Measurements from ENCODE around the gene KLF16. TPM values are rescaled to one million over a fixed set of nuclear protein-coding genes. Genes with fewer than 3 reads are reported as not detected.

The KLF16 gene
- total and polyA plus RNA-seq, 9 of the 15 experiments (the other 6 are each of a cell fraction or from before 2014, with no cell fraction given) = 0.04 to 60.4 (median 6.8) TPM

DNA sequence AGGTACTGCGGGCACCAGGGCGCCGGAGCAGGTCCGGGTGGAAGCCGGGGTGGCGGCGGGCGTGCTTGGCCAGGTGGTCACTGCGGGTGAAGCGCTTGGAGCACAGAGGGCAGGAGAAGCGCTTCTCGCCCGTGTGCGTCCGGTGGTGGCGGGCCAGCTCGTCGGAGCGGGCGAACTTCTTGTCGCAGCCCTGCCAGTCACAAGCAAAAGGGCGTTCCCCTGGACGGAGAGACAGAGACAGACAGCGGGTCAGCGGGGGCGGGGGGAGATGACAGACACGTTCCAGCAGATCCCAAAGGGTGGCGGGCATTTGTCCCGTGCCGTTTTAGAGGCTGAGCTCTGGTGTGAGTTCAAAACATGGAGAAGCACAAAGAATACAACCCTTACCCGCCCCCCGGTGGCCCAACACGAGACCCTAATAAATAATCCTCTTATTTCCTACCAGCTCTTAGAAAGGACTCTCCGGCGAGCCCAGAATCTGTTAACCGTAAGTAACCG is 8.8 kb downstream of the KLF16 start (continued):
- TF ChIP-seq, protein P1, sequence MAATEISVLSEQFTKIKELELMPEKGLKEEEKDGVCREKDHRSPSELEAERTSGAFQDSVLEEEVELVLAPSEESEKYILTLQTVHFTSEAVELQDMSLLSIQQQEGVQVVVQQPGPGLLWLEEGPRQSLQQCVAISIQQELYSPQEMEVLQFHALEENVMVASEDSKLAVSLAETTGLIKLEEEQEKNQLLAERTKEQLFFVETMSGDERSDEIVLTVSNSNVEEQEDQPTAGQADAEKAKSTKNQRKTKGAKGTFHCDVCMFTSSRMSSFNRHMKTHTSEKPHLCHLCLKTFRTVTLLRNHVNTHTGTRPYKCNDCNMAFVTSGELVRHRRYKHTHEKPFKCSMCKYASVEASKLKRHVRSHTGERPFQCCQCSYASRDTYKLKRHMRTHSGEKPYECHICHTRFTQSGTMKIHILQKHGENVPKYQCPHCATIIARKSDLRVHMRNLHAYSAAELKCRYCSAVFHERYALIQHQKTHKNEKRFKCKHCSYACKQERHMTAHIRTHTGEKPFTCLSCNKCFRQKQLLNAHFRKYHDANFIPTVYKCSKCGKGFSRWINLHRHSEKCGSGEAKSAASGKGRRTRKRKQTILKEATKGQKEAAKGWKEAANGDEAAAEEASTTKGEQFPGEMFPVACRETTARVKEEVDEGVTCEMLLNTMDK (IDR thresholded peaks at IDR 0.05; ENCODE audit: borderline replicate concordance, insufficient read depth, low read depth, low read length, poor library complexity, severe bottlenecking) = no peak
- TF ChIP-seq ATF1 (CRISPR knock-in tag; IDR thresholded peaks at IDR 0.05) (no peak), ATF1 (tag; IDR thresholded peaks at IDR 0.05) (peak; percentile 52), BACH1 (tag; IDR thresholded peaks at IDR 0.05) (no peak), KAT7 (CRISPR knock-in tag; IDR thresholded peaks at IDR 0.05; ENCODE audit: borderline replicate concordance) (no peak), ZNF143 (CRISPR knock-in tag; IDR thresholded peaks at IDR 0.05) (no peak), SRSF3 (IDR thresholded peaks at IDR 0.05; ENCODE audit: insufficient read depth, low read length) (no peak), ZEB2 (IDR thresholded peaks at IDR 0.05) (no peak), ZNF41 (CRISPR knock-in tag; conservative IDR thresholded peaks at IDR 0.05) (no peak), RBM39 (optimal IDR thresholded peaks at IDR 0.05; ENCODE audit: low read depth, low read length) (no peak), ADNP (tag; IDR thresholded peaks at IDR 0.05) (no peak)
- TF ChIP-seq, protein P2, sequence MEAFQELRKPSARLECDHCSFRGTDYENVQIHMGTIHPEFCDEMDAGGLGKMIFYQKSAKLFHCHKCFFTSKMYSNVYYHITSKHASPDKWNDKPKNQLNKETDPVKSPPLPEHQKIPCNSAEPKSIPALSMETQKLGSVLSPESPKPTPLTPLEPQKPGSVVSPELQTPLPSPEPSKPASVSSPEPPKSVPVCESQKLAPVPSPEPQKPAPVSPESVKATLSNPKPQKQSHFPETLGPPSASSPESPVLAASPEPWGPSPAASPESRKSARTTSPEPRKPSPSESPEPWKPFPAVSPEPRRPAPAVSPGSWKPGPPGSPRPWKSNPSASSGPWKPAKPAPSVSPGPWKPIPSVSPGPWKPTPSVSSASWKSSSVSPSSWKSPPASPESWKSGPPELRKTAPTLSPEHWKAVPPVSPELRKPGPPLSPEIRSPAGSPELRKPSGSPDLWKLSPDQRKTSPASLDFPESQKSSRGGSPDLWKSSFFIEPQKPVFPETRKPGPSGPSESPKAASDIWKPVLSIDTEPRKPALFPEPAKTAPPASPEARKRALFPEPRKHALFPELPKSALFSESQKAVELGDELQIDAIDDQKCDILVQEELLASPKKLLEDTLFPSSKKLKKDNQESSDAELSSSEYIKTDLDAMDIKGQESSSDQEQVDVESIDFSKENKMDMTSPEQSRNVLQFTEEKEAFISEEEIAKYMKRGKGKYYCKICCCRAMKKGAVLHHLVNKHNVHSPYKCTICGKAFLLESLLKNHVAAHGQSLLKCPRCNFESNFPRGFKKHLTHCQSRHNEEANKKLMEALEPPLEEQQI (IDR thresholded peaks at IDR 0.05) = no peak
- TF ChIP-seq, protein P3, sequence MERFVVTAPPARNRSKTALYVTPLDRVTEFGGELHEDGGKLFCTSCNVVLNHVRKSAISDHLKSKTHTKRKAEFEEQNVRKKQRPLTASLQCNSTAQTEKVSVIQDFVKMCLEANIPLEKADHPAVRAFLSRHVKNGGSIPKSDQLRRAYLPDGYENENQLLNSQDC (CRISPR knock-in tag; IDR thresholded peaks at IDR 0.05) = no peak
- TF ChIP-seq, protein P4, sequence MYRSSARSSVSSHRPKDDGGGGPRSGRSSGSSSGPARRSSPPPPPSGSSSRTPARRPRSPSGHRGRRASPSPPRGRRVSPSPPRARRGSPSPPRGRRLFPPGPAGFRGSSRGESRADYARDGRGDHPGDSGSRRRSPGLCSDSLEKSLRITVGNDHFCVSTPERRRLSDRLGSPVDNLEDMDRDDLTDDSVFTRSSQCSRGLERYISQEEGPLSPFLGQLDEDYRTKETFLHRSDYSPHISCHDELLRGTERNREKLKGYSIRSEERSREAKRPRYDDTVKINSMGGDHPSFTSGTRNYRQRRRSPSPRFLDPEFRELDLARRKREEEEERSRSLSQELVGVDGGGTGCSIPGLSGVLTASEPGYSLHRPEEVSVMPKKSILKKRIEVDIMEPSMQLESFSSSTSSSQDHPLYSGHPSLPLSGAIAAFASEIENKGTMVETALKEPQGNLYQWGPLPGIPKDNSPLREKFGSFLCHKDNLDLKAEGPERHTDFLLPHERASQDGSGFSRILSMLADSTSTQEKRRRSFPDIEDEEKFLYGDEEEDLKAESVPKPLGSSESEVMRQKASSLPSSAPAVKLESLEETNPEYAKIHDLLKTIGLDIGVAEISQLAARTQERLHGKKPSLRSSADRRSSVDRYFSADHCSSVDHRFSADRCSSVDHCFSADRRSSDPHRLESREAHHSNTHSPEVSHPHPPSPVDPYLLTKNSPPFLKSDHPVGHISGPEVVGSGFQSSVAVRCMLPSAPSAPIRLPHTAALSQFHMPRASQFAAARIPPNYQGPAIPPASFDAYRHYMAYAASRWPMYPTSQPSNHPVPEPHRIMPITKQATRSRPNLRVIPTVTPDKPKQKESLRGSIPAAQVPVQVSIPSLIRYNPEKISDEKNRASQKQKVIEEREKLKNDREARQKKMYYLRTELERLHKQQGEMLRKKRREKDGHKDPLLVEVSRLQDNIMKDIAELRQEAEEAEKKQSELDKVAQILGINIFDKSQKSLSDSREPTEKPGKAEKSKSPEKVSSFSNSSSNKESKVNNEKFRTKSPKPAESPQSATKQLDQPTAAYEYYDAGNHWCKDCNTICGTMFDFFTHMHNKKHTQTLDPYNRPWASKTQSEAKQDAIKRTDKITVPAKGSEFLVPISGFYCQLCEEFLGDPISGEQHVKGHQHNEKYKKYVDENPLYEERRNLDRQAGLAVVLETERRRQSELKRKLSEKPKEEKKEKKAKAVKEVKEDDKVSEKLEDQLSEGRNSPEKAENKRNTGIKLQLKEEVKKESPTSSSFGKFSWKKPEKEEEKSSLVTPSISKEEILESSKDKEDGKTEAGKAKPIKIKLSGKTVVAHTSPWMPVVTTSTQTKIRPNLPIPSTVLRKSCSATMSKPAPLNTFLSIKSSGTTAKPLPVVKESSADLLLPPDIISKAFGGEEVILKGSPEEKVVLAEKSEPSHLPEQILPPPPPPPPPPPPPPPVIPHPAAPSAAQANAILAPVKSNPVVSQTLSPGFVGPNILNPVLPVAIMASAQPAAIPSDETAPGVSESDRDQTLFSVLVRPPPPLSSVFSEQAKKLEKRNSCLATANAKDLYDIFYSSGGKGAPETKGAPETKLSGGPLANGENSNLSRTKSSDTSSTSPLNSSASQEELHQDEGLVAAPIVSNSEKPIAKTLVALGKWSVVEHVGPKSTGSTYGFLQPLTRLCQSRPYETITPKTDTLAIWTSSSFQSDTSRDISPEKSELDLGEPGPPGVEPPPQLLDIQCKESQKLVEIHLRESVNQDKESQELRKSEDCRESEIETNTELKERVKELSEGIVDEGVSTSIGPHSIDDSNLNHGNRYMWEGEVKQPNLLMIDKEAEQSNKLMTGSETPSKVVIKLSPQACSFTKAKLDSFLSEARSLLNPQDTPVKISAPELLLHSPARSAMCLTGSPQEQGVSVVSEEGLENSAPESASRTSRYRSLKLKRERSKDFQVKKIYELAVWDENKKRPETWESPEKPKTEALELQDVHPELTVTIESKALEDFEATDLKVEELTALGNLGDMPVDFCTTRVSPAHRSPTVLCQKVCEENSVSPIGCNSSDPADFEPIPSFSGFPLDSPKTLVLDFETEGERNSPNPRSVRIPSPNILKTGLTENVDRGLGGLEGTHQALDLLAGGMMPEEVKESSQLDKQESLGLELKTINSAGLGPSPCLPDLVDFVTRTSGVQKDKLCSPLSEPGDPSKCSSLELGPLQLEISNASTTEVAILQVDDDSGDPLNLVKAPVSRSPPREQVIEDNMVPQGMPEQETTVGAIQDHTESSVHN (IDR thresholded peaks at IDR 0.05; ENCODE audit: borderline replicate concordance in 1 of 2, low read depth in 1 of 2) = no peak
